Skeletal muscle satellite cell (primary cell): ENCODE data around the gene VAMP5.
"Not testable (repeated sequence)": the region's sequence is repeated elsewhere in the genome, so short reads cannot be mapped to it uniquely, and the experiment has no call there.

Experiments
- H3K27me3 ChIP-seq: 2 replicates; pipeline ENCODE4 v1.7.0; 2013; ENCODE audit warnings: low read length; ENCODE audit not compliant: control insufficient read depth, insufficient read depth
- H3K36me3 ChIP-seq: 2 replicates; pipeline ENCODE4 v1.7.0; 2013; ENCODE audit warnings: mild to moderate bottlenecking, control low read depth, low read length; ENCODE audit not compliant: insufficient read depth
- H3K4me1 ChIP-seq: 2 replicates; pipeline ENCODE4 v1.7.0; 2013; ENCODE audit warnings: low read length; ENCODE audit not compliant: control insufficient read depth, insufficient read depth
- H3K4me2 ChIP-seq: 2 replicates; pipeline ENCODE4 v1.7.0; 2013; ENCODE audit warnings: mild to moderate bottlenecking, low read length
- H3K4me3 ChIP-seq: 2 replicates; pipeline ENCODE4 v1.7.0; 2013; ENCODE audit warnings: low read length
- H3K9ac ChIP-seq: 2 replicates; pipeline ENCODE4 v1.7.0; 2013; ENCODE audit warnings: mild to moderate bottlenecking, low read depth, low read length, moderate library complexity
- H3K9me3 ChIP-seq: replicated peaks from 2 replicates; pipeline ENCODE4 v1.7.0; 2013; ENCODE audit warnings: mild to moderate bottlenecking, control low read depth, low read length

VAMP5 gene

DNA sequence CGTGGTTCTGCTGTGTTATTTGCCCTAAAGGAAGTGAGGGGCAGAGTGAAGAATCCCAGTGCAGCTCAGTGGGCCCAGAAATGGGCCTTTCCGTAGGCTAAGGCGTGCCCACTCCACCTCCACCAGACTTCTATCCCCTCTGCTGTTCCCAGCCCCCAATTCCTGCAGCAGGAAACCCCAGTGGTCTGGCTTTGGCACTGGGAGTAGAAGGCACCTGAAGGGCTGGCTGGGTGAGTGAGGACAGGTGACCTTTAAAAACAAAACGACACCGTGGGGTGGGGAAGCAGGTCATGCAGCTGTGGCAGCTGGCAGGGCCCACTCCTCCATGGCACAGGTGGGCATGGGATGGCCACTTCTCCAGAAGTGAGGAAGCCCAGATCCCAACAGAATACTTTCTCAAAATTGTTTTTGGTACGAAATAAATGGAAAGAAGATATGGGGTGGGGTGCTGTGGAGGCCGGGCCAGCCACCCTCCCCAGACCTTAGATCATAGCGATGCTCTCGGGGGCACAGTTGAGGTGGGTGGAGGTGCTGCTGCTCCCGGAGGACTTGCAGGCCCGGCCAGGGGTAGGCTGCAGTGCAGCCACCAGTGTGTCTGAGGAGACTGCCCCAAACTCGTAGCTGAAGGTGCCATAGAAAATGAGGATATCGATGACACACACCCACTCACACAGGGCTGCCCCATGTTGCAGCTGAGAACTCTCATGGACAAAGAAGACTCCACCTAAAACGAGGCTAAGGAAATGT lies 14.5 kb downstream of the VAMP5 start:
- peaks cover 24% of the 10 kb centered on the region for H3K4me1 ChIP-seq

GRCh38 chr2:85599468-85600234 lies 15.4 kb downstream of the VAMP5 start:
- Histone ChIP-seq H3K9me3 (no peaks in the 10 kb centered on the region), H3K9ac (no peak overlapping the region), H3K36me3 (peaks cover 31% of the 10 kb centered on the region), H3K4me1 (peaks cover 22% of the 10 kb centered on the region), H3K27me3 (no peaks in the 10 kb centered on the region), H3K4me2 (no peak overlapping the region), H3K4me3 (no peak overlapping the region)

More for the DNA sequence above, 14.5 kb downstream of the VAMP5 start:
- Histone ChIP-seq H3K4me3 (no peak overlapping the region), H3K36me3 (peaks cover 31% of the 10 kb centered on the region), H3K27me3 (no peaks in the 10 kb centered on the region), H3K4me2 (no peak overlapping the region), H3K9me3 (no peaks in the 10 kb centered on the region), H3K9ac (no peak overlapping the region)

- H3K4me2 ChIP-seq, result no peak overlapping the region
- H3K9me3 ChIP-seq, result no peaks in the 10 kb centered on the region
- H3K4me1 ChIP-seq, result peaks cover 23% of the 10 kb centered on the region
- H3K9ac ChIP-seq, result no peak overlapping the region
- H3K36me3 ChIP-seq, result peaks cover 31% of the 10 kb centered on the region
- H3K4me3 ChIP-seq, result no peak overlapping the region
- no peaks in the 10 kb centered on the region for H3K27me3 ChIP-seq
These were observed 16.0 kb downstream of the VAMP5 start for GRCh38 chr2:85600235-85600575.

- peak overlapping the region; percentile 93 for H3K4me2 ChIP-seq
- H3K4me1 ChIP-seq, result peaks cover 33% of the 10 kb centered on the region
- peak overlapping the region; percentile 89 for H3K4me3 ChIP-seq
- H3K9me3 ChIP-seq, result no peaks in the 10 kb centered on the region
- peak overlapping the region; percentile 82 for H3K9ac ChIP-seq
- no peaks in the 10 kb centered on the region for H3K27me3 ChIP-seq
- peaks cover 33% of the 10 kb centered on the region for H3K36me3 ChIP-seq
These were observed 16.9 kb downstream of the VAMP5 start for GRCh38 chr2:85600951-85601770.

- H3K4me1 ChIP-seq, result peaks cover 29% of the 10 kb centered on the region
- H3K4me3 ChIP-seq, result peak overlapping the region; percentile 89
- H3K36me3 ChIP-seq, result peaks cover 32% of the 10 kb centered on the region
- peak overlapping the region; percentile 82 for H3K9ac ChIP-seq
- H3K4me2 ChIP-seq, result peak overlapping the region; percentile 93
- H3K9me3 ChIP-seq, result no peaks in the 10 kb centered on the region
- H3K27me3 ChIP-seq, result no peaks in the 10 kb centered on the region
These were observed 17.7 kb downstream of the VAMP5 start for GRCh38 chr2:85601771-85602475.

DNA sequence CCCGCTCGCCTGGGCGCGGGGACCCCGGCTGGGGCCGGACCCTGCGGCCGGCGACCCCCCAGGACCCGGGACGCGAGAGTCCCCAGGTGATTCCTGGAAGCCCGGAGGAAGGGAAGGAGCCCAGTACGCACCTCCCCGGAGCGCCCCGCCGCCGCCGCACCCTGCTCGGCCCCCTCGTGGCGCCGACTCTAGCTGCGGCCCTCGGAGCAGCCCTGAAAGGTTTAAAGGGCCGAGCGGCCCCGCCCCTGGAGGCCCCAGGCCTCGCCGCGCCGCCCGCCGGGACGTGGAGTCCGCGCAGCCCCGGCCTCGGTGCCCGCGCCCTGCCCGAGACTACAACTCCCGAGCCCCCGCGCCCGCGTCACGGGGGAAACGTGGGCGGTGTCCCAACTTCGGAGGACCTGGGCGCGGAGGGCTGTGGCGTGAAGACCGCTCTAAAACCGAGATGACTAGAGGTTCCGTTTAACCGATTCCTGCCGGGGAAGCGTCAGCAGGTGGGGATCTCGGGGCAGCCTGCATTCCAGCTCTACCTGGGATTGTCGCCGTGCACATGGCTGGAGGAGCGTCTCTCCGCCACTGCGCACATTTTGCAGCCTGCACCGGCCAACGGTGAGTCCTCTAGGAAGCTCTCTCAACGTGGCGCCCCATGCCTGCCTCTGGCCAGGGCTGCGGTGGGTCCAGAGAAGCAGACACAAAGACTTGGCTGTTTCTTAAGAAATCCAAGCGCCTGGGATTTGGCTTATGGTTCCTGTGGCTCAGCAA lies 18.4 kb downstream of the VAMP5 start, which contains the start of gene TMEM150A:
TSS of gene TMEM150A (minus strand) at position 223 of the 759 bp plus-strand sequence. CDS start 750 bp downstream, outside the sequence.
- H3K4me3 ChIP-seq, result peak within 1 kb of the TSS; percentile 89
- H3K9me3 ChIP-seq, result no peaks in the 10 kb centered on the region
- H3K4me2 ChIP-seq, result peak within 1 kb of the TSS; percentile 93
- peaks cover 29% of the 10 kb centered on the region for H3K4me1 ChIP-seq
- peak within 1 kb of the TSS; percentile 82 for H3K9ac ChIP-seq
- H3K36me3 ChIP-seq, result peaks cover 25% of the 10 kb centered on the region
- H3K27me3 ChIP-seq, result no peaks in the 10 kb centered on the region

- H3K9me3 ChIP-seq, H3K27me3 ChIP-seq, H3K9ac ChIP-seq: not testable (repeated sequence)
- peak overlapping the region; percentile 89 for H3K4me3 ChIP-seq
- H3K36me3 ChIP-seq, result peaks cover 25% of the 10 kb centered on the region
- peaks cover 29% of the 10 kb centered on the region for H3K4me1 ChIP-seq
- peak overlapping the region; percentile 66 for H3K4me2 ChIP-seq
These were observed 19.9 kb downstream of the VAMP5 start for GRCh38 chr2:85604133-85604444.

GRCh38 chr2:85604568-85605339 lies 20.5 kb downstream of the VAMP5 start:
- Histone ChIP-seq H3K9ac (peak overlapping the region; percentile 12), H3K36me3 (peaks cover 21% of the 10 kb centered on the region), H3K4me3 (peak overlapping the region; percentile 29), H3K27me3 (no peaks in the 10 kb centered on the region), H3K4me1 (peaks cover 29% of the 10 kb centered on the region), H3K4me2 (peak overlapping the region; percentile 48), H3K9me3 (no peaks in the 10 kb centered on the region)

- Histone ChIP-seq H3K4me1 (peaks cover 35% of the 10 kb centered on the region), H3K27me3 (no peaks in the 10 kb centered on the region), H3K4me3 (no peak overlapping the region), H3K36me3 (peaks cover 22% of the 10 kb centered on the region), H3K9ac (peak overlapping the region; percentile 12), H3K9me3 (no peaks in the 10 kb centered on the region), H3K4me2 (peak overlapping the region; percentile 48)
These were observed 21.3 kb downstream of the VAMP5 start for GRCh38 chr2:85605406-85606115.
